Esophagus squamous epithelium (tissue), 4 donors: Measurements from ENCODE around the gene RAB11FIP3.
A peak's percentile ranks its signal among the peaks of the same experiment; 100 is the strongest.

Experiments used
- CTCF ChIP-seq, 6 experiments: fragments of 450-650 bp in 4 of 6; fragments of 200-600 bp in 2 of 6; sonication (generic) in 2 of 6; IDR thresholded peaks; one replicate each; pipeline ENCODE4 v1.5.1; 2016 to 2019; ENCODE audit warnings: antibody characterized with exemption in 6 of 6, mild to moderate bottlenecking in 4 of 6, moderate library complexity in 4 of 6
- POLR2A ChIP-seq, 4 donors: fragments of 450-650 bp; IDR thresholded peaks; one replicate each; pipeline ENCODE4 v1.6.1; 2017; ENCODE audit warnings: antibody characterized with exemption in 4 of 4, mild to moderate bottlenecking in 4 of 4, moderate library complexity in 3 of 4

DNA sequence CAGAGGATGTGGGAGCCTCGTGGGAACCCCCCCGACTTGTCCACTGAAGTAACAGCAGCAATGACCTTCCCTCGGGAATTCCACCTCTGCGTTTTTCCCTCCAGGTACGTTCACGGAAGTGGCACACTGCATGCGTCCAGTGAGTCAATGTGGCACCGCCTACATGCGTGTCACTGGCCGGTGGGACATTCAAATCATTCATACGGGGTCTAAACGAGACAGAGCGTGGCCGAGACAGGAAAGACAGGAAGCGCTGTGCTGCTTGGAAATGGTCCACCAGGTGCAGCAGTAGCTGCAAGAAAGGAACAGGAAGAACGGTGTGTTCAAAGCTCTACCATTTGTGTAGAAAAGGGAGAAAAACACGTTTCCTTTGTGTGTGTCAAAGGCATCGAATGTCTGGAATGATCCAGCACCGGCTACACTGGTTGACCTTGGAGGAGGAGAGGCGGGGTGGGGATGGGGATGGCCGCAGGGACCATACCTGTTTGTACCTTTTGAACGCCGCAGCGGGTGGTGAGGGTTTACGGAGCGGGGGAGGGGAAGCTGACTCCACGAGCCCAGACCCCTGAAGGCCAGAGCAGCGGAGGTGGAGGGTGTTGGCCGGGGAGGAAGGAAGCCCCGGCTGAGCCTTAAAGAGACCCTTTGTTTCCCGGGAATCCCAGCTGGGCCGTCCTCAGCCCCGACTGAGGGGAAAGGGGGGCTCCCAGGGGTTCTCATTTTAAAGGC is 42.0 kb upstream of the RAB11FIP3 start:
- TF ChIP-seq CTCF (IDR thresholded peaks at IDR 0.05) (peak in 1 of 6 experiments; percentile 14), POLR2A (IDR thresholded peaks at IDR 0.05) (peak in 1 of 4 donors; percentile 35)
